Measurements from ENCODE around the gene PRDM15. TPM values are rescaled to one million over a fixed set of nuclear protein-coding genes. Genes with fewer than 3 reads are reported as not detected.

Gene PRDM15
- total RNA-seq, 3 donors from 2014 or later (not counting 1 experiment from before 2014, with no cell fraction given) = 11.4 to 13.5 (median 11.9) TPM

GRCh38 chr21:41749286-41749685 lies 129.9 kb downstream of the PRDM15 start:
- H3K36me3 Mint-ChIP-seq = no peaks in the 10 kb centered on the region

More at GRCh38 chr21:41749286-41749685, 129.9 kb downstream of the PRDM15 start:
- Histone ChIP-seq H3K4me1 (ENCODE audit: control insufficient read depth, insufficient read depth, low read length) (no peaks in the 10 kb centered on the region), H3K36me3 (ENCODE audit: control insufficient read depth, insufficient read depth, low read length) (no peaks in the 10 kb centered on the region), H3K27me3 (ENCODE audit: control insufficient read depth, insufficient read depth, low read length) (no peaks in the 10 kb centered on the region), H3K9me3 (ENCODE audit: control insufficient read depth, insufficient read depth, low read length) (no peaks in the 10 kb centered on the region), H3K27ac (ENCODE audit: low read length) (no peak overlapping the region), H3K4me3 (ENCODE audit: low read length) (no peak overlapping the region)
- Mint-ChIP-seq H3K27me3 (ENCODE audit: low read depth in 2 of 2) (peaks cover 0 to 2% of the 10 kb centered on the region in 2 donors), H3K27ac (no peak overlapping the region), H3K4me3 (no peak overlapping the region), H3K9me3 (no peaks in the 10 kb centered on the region), H3K4me1 (no peaks in the 10 kb centered on the region)
- TF ChIP-seq CTCF (IDR thresholded peaks at IDR 0.05) = no peak
- DNase-seq (no peak), ATAC-seq (no peak)
- WGBS (ENCODE audit: insufficient coverage) = 88% methylated on average over 10 of the region's 10 CpGs
- intact Hi-C loops (cut with micrococcal nuclease) = loop anchor here (10.0 kb wide), 1 partner anchor 56 kb away; no protein-coding TSS in a partner anchor

Other genes starting within 250 kb of the PRDM15 start
- under 1 TPM in 1 of 3 donors, not detected in 2; 0.09 TPM for gene RIPK4, start 112.3 kb downstream of the PRDM15 start, total RNA-seq
- gene C2CD2, start 74.7 kb upstream of the PRDM15 start, total RNA-seq = 10 to 100 TPM in 1 of 3 donors, 1 to 10 TPM in 2; 2.1 to 10.1 (median 8.9) TPM
- gene ZBTB21, start 131.0 kb upstream of the PRDM15 start, total RNA-seq = 100 to 1,000 TPM in 2 of 3 donors, 10 to 100 TPM in 1; 78.2 to 113 (median 100) TPM
- gene UMODL1, start 192.0 kb upstream of the PRDM15 start, total RNA-seq = under 1 TPM in 2 of 3 donors, not detected in 1; 0.14 to 0.28 TPM